Parathyroid adenoma (tissue), 2 donors: ENCODE measurements around the gene EID3.

Experiments used
- H2AFZ ChIP-seq: fragments of 300-600 bp; sonication (generic); one replicate; pipeline ENCODE4 v1.7.0; 2017; ENCODE audit warnings: antibody characterized with exemption, mild to moderate bottlenecking
- H3K27ac ChIP-seq: fragments of 300-600 bp; sonication (generic); one replicate; pipeline ENCODE4 v1.7.0; 2017
- H3K27me3 ChIP-seq: fragments of 300-600 bp; sonication (generic); one replicate; pipeline ENCODE4 v1.7.0; 2017; ENCODE audit warnings: low read length; ENCODE audit not compliant: control insufficient read depth, insufficient read depth
- H3K36me3 ChIP-seq: fragments of 300-600 bp; sonication (generic); one replicate; pipeline ENCODE4 v1.7.0; 2017; ENCODE audit warnings: low read length; ENCODE audit not compliant: control insufficient read depth, insufficient read depth
- H3K4me1 ChIP-seq: fragments of 300-600 bp; sonication (generic); one replicate; pipeline ENCODE4 v1.7.0; 2017; ENCODE audit warnings: control low read depth
- H3K4me2 ChIP-seq: fragments of 300-600 bp; sonication (generic); one replicate; pipeline ENCODE4 v1.7.0; 2017; ENCODE audit warnings: low read length
- H3K4me3 ChIP-seq: fragments of 300-600 bp; sonication (generic); one replicate; pipeline ENCODE4 v1.7.0; 2017; ENCODE audit warnings: low read depth, low read length
- H3K79me2 ChIP-seq: fragments of 300-600 bp; sonication (generic); one replicate; pipeline ENCODE4 v1.7.0; 2017; ENCODE audit warnings: control low read depth
- H3K9ac ChIP-seq: fragments of 300-600 bp; sonication (generic); one replicate; pipeline ENCODE4 v1.7.0; 2017; ENCODE audit warnings: mild to moderate bottlenecking
- H3K9me3 ChIP-seq: fragments of 300-600 bp; sonication (generic); one replicate; pipeline ENCODE4 v1.7.0; 2017; ENCODE audit warnings: low read length; ENCODE audit not compliant: control insufficient read depth
- CTCF ChIP-seq: fragments of 300-600 bp; sonication (generic); IDR thresholded peaks from one replicate; pipeline ENCODE4 v1.7.0; 2017; ENCODE audit warnings: antibody characterized with exemption, mild to moderate bottlenecking
- donor health status: primary hyperparathyroidism.

Gene EID3

DNA sequence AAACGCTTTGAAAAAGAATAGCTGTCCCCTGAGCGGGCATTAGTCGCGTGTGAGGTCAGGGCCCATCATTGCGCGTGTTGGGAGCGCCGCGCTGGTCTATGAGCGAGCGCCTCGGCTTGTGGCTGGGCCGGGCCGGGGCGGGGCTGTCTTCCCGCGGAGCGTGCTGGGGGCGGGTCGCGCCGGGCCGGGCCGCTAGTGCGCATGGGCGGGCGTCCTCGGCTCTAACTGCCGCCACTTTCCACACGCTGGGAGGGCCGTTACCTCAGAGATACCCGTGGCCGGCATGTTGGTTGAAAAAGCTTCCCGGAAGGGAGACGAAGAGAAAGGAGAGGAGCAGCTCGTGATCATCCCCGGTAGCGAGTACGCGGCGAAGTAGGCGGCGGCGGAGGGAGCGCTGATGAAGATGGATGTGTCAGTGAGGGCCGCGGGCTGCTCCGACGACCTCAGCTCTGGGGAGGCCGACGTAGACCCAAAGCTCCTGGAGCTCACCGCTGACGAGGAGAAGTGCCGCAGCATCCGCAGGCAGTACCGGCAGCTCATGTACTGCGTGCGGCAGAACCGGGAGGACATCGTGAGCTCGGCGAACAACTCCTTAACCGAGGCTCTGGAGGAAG lies at the start of gene EID3:
TSS of gene EID3 (plus strand) at position 202 of the 614 bp plus-strand sequence. CDS start at position 398, 196 bp downstream.
- H3K36me3 ChIP-seq = no peaks in the 10 kb centered on the region
- no peak for TF ChIP-seq CTCF
- peak within 1 kb of the TSS; percentile 71 for H2AFZ ChIP-seq
- H3K4me3 ChIP-seq = peak within 1 kb of the TSS; percentile 44
- no peaks in the 10 kb centered on the region for H3K9me3 ChIP-seq
- peak within 1 kb of the TSS; percentile 58 for H3K27ac ChIP-seq
- H3K27me3 ChIP-seq = no peaks in the 10 kb centered on the region
- H3K4me2 ChIP-seq = peak within 1 kb of the TSS; percentile 37
- peaks cover 4% of the 10 kb centered on the region for H3K4me1 ChIP-seq
- H3K79me2 ChIP-seq = peaks cover 21% of the 10 kb centered on the region
- no peak within 1 kb of the TSS for H3K9ac ChIP-seq

DNA sequence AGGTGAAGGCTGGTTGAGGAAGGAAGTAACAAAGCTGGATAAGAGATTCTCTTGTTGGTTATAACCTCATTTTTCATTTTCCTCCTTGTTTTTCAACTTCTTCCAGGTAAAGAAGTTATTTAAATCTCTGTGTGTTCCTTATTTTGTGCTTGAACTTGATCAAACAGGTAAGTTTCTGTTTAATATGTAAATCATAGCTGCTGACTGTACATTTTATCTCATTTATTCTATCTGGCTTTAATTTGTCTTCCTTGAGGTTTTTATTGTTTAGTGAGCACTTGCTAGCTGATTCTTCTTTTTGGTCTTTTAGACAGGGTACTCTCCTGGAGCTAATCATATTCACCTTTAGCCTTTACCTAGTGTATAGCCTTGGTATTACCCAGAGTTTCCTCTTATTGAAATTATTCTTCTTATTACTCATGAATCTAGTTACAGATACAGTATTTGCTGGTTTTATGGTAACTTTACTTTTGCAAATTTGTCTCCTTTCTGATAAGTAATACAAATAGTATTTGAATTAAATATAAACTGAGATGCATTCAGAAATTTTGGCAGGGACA lies 45.5 kb upstream of the EID3 start:
- no peaks in the 10 kb centered on the region for H3K36me3 ChIP-seq
- no peak for TF ChIP-seq CTCF
- no peak overlapping the region for H2AFZ ChIP-seq
- H3K9me3 ChIP-seq = no peaks in the 10 kb centered on the region
- H3K4me3 ChIP-seq = no peak overlapping the region
- H3K4me2 ChIP-seq = no peak overlapping the region
- no peaks in the 10 kb centered on the region for H3K4me1 ChIP-seq
- H3K27me3 ChIP-seq = no peaks in the 10 kb centered on the region
- H3K79me2 ChIP-seq = no peaks in the 10 kb centered on the region
- no peak overlapping the region for H3K27ac ChIP-seq
- no peak overlapping the region for H3K9ac ChIP-seq

- Histone ChIP-seq H3K4me1 (no peaks in the 10 kb centered on the region), H3K9me3 (no peaks in the 10 kb centered on the region), H3K27ac (no peak overlapping the region), H3K4me3 (no peak overlapping the region), H3K27me3 (no peaks in the 10 kb centered on the region), H3K9ac (no peak overlapping the region), H3K4me2 (no peak overlapping the region), H3K36me3 (no peaks in the 10 kb centered on the region), H3K79me2 (no peaks in the 10 kb centered on the region), H2AFZ (no peak overlapping the region)
- no peak for TF ChIP-seq CTCF
These were observed 45.0 kb upstream of the EID3 start for GRCh38 chr12:104258476-104259067.

- Histone ChIP-seq H3K79me2 (no peaks in the 10 kb centered on the region), H3K4me2 (no peak overlapping the region), H3K9ac (no peak overlapping the region), H3K4me1 (no peaks in the 10 kb centered on the region), H3K9me3 (no peaks in the 10 kb centered on the region), H3K4me3 (no peak overlapping the region), H3K27ac (no peak overlapping the region), H3K36me3 (no peaks in the 10 kb centered on the region), H2AFZ (no peak overlapping the region), H3K27me3 (no peaks in the 10 kb centered on the region)
- no peak for TF ChIP-seq CTCF
These were observed 40.5 kb upstream of the EID3 start for GRCh38 chr12:104263026-104263425.
